COLO668 (cell line): ENCODE measurements around the gene WDR89.
"Not testable (repeated sequence)": the region's sequence is repeated elsewhere in the genome, so short reads cannot be mapped to it uniquely, and the experiment has no call there.

Experiments
- DNase-seq: peaks from one replicate; lab custom pipeline; 2025; ENCODE audit not compliant: unreplicated experiment; lab: John Stamatoyannopoulos, UW

The WDR89 gene

GRCh38 chr14:63598807-63599206, 42.9 kb downstream of the WDR89 start:
- DNase-seq: no peak

- no peak for DNase-seq
Measured at GRCh38 chr14:63596998-63597658, 44.5 kb downstream of the WDR89 start.

GRCh38 chr14:63594455-63595372, 47.0 kb downstream of the WDR89 start:
- DNase-seq: no peak

GRCh38 chr14:63583046-63583445, 58.6 kb downstream of the WDR89 start:
- DNase-seq: not testable (repeated sequence)

DNA sequence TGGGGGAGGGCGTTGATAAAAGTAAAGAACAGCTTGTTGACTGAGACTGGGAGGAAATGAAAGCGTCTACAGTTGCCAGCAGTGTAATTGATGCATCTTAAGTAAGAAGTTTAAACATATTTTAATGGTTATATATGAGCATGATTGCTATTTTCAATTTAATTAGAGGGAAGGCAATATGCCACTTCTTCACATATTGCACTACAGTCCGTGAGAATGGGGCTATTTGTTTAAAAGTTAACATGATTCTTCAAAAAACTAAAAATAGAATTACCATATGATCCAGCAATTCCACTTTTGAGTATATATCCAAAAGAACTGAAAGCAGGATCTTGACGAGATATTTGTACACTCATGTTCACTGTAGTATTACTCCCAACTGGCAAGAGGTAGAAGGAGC, 60.2 kb downstream of the WDR89 start:
- DNase-seq: no peak

DNA sequence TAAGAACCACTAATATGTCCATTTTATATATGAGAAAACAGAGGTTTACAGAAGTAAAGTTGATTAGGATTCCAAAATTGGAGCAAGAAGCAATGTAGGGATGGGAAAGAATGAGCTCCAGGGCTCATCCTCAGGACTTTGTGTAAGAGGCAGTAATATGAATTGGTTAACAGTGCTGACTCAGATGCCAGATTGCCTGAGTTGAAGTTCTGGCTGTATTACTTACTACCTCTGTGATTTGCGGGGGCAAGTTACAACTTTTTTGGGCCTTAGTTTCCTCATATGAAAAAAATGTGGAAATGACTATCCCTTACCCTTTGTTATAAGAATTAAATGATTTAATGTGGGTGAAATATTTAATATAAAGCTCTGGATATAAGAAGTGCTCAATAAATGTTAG, 63.4 kb downstream of the WDR89 start:
- no peak for DNase-seq

GRCh38 chr14:63573581-63573980, 68.1 kb downstream of the WDR89 start:
- DNase-seq: no peak

DNA sequence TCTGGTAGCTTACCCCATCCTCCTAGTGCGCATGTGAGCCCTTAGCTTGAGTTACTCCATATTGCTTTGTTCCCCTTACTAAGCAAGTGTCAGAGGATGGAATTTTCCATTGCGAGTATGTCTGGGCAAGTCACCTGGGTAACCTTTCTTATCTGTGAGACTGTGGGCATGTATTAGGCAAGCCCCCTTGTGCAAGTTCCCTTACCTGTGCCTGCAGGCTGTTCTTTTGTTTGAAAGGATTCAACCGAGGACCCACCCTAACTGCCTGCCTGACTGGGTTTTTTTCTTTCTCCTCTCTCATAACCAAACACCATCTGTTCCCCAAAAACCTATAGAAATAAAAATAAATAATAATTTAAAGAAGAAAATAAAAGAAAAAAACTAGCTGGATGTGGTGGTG, 76.2 kb downstream of the WDR89 start:
- DNase-seq: no peak

DNA sequence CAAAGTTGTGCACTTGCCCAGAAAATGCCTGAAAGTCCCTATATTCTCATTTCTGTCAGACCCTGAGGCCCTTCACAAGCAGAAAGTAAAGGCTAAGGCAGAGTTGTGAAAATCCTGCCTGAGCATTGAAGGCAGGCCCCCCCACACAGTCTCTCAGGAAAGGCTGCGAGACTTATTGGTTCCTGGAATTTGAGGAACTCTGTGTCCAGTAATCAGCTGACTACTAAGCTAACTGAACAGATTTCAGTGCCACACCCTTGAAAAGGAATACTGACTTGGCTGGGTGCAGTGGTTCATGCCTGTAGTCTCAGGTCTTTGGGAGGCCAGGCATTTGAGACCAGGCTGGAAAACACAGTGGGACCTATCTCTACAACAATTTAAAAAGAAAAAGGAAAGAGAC, 77.4 kb downstream of the WDR89 start:
- no peak for DNase-seq

DNA sequence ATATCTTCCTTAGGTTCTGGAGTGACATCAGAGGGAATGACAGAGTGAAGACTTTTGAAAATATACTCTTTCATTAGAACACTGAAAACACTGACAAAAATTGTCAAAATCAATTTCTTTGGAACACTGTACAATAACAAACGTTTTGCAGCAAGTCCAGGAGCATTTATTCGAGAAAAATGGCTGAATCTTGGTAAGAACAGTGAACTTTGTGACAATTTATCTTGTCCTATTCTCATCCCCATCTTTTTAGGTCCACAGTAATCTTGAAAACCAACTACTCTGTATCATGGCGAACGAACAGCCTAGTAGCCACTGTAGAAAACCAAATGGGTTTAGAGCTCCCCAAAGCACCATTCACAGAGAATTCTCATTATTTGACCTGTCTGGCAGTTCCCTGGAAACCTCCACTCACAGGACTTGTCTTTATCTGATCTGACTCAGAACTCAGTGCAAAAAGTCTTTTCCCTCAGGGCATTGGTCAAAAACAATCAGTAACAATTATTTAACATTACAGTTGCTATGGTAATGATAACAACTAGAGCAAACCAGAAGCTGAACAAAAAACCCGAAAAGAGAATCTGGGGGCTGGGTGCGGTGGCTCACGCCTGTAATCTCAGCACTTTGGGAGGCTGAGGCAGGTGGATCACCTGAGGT, 78.2 kb downstream of the WDR89 start:
- no peak for DNase-seq

DNA sequence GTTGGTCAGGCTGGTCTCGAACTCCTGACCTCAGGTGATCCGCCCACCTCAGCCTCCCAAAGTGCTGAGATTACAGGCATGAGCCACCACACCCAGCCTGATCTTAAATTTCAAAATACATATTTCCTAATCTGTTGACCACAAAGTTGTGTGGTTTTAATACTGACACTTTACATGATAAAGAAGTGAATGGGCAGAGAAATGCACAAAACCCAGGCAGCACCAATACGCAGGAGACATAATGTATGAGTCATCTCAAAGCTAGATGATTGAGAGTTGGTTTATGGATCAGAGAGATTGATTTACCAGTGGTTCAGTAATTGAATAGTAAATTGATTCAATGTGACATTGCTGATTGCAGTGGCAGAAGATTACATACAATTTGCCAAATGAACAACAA, 79.3 kb downstream of the WDR89 start:
- no peak for DNase-seq

GRCh38 chr14:63555572-63555971, 86.1 kb downstream of the WDR89 start:
- DNase-seq: no peak

DNA sequence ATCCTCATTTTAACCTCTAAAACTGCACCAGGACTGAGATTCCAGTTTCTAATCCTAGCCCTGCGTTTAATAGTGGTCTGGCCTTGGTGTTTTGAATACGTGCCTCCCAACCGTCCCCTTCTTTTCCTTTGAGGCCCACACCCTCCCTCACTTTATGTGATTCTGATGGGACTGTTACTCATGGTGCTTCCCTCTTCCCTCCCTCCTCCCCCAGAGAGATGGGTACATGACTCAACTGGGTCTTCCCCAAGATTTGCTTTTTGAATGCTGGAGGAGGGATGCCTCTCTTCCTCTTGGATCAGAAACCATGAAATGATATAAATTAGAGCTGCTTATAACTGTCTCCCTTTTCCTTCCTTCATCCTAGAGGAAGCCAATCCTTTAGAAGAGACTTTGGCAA, 90.3 kb downstream of the WDR89 start:
- no peak for DNase-seq

DNA sequence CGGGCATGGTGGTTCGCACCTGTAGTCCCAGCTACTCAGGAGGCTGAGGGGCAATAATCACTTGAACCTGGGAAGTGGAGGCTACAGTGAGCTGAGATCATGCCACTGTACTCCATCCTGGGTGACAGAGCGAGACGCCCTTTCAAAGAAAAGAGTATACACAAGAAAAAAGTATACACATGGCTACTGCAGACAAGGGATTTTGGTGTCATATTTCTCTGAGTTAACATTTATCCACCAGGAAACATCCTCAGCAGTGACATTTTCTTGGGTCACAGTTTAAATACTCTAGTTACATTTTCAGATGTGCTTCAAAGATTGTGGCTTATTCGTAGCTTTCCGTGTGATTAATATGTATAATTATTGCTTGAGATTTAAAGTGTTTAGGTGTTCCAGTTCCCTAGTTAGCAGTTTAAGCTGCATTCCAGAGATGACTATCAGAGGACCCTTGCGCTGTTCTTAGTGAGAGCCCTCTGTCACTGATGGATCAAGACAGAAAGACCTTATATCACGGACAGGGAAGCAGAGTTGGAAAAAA, 93.8 kb downstream of the WDR89 start:
- no peak for DNase-seq
